HEK293T (cell line): ENCODE results near the gene SHISA7.
"Not testable (repeated sequence)": the region's sequence is repeated elsewhere in the genome, so short reads cannot be mapped to it uniquely, and the experiment has no call there.

ENCODE experiments used
- CTCF ChIA-PET: fragments of 350-600 bp; formaldehyde crosslinking; extraction: SDS; loops from one replicate; lab custom pipeline; 2021; ENCODE audit warnings: antibody characterized with exemption, inconsistent platforms; lab: Yijun Ruan, JAX
- POLR2A ChIA-PET: fragments of 350-600 bp; formaldehyde crosslinking; extraction: SDS; loops from one replicate; lab custom pipeline; 2020; ENCODE audit warnings: antibody characterized with exemption, inconsistent platforms; lab: Yijun Ruan, JAX
- DNase-seq: peaks from one replicate; pipeline ENCODE4 v3.0.0; 2012; ENCODE audit warnings: mixed read lengths; ENCODE audit errors: extremely low spot score
- ARNT ChIP-seq: fragments of 450-650 bp; IDR thresholded peaks from 2 replicates; pipeline ENCODE4 v1.6.1; 2017; ENCODE audit warnings: mild to moderate bottlenecking
- BHLHE40 ChIP-seq: fragments of 450-650 bp; IDR thresholded peaks from 2 replicates; pipeline ENCODE4 v1.6.1; 2016; ENCODE audit warnings: mild to moderate bottlenecking, moderate library complexity, borderline replicate concordance
- CTBP1 ChIP-seq: fragments of 450-650 bp; IDR thresholded peaks from 2 replicates; pipeline ENCODE4 v1.6.1; 2016; ENCODE audit warnings: borderline replicate concordance
- ELF4 ChIP-seq: fragments of 450-650 bp; IDR thresholded peaks from 2 replicates; pipeline ENCODE4 v1.6.1; 2017; ENCODE audit warnings: antibody characterized with exemption
- FOXA1 ChIP-seq: fragments of 450-650 bp; IDR thresholded peaks from 2 replicates; pipeline ENCODE4 v1.6.1; 2016; ENCODE audit warnings: mild to moderate bottlenecking
- FOXK2 ChIP-seq: fragments of 450-650 bp; IDR thresholded peaks from 2 replicates; pipeline ENCODE4 v1.6.1; 2016; ENCODE audit warnings: mild to moderate bottlenecking
- FOXM1 ChIP-seq: fragments of 450-650 bp; IDR thresholded peaks from 2 replicates; pipeline ENCODE4 v1.6.1; 2017; ENCODE audit warnings: mild to moderate bottlenecking, borderline replicate concordance
- HDGF ChIP-seq: fragments of 450-650 bp; IDR thresholded peaks from 2 replicates; pipeline ENCODE4 v1.6.1; 2017; ENCODE audit warnings: antibody characterized with exemption, borderline replicate concordance
- L3MBTL2 ChIP-seq: fragments of 450-650 bp; conservative IDR thresholded peaks from 2 replicates; pipeline ENCODE4 v1.6.1; 2016; ENCODE audit warnings: mild to moderate bottlenecking
- LEF1 ChIP-seq: fragments of 450-650 bp; IDR thresholded peaks from 2 replicates; pipeline ENCODE4 v1.6.1; 2017; ENCODE audit warnings: mild to moderate bottlenecking, borderline replicate concordance
- NFRKB ChIP-seq: fragments of 450-650 bp; IDR thresholded peaks from 2 replicates; pipeline ENCODE4 v1.6.1; 2016; ENCODE audit warnings: mild to moderate bottlenecking, moderate library complexity
- PKNOX1 ChIP-seq: fragments of 450-650 bp; IDR thresholded peaks from 2 replicates; pipeline ENCODE4 v1.6.1; 2016
- SP1 ChIP-seq: fragments of 450-650 bp; IDR thresholded peaks from 2 replicates; pipeline ENCODE4 v1.6.1; 2017
- TARDBP ChIP-seq: fragments of 450-650 bp; IDR thresholded peaks from 2 replicates; pipeline ENCODE4 v1.6.1; 2016
- ZNF384 ChIP-seq: fragments of 450-650 bp; IDR thresholded peaks from 2 replicates; pipeline ENCODE4 v1.6.1; 2016

SHISA7 gene

GRCh38 chr19:55419624-55420236, 23.4 kb downstream of the SHISA7 start:
- ChIA-PET CTCF (interaction anchor here (0.6 kb wide), 1 partner anchor 132 kb away, joined by 3 read pairs; no protein-coding TSS in a partner anchor), POLR2A (interaction anchor here (2.2 kb wide), 1 partner anchor 12 kb away, joined by 6 read pairs; the partner anchor contains the start of gene UBE2S)
- TF ChIP-seq HDGF (no peak), PKNOX1 (no peak)

DNA sequence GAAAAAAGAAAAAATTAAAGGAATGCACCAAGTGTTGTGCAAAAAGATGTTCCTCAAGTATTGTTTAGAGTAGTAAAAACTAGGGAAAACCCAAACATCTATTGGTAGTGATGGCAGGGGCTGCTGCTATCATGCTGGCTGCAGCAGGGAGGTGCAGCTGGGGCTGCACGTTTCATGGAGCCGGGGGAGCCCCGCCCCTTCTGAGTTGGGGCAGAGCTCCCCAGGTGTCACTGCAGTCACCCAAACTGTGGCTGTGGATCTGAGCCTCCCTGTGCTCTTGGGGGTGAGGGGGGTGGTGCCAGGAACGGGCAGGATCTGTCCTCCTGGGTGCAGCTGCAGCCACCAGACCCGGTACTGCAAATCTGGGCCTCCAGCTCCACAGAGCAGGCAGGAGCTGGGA, 24.0 kb downstream of the SHISA7 start:
- TF ChIP-seq ZNF384 (no peak), FOXM1 (no peak), PKNOX1 (no peak), ARNT (no peak), SP1 (no peak)
- CTCF ChIA-PET: interaction anchor here (0.7 kb wide), 1 partner anchor 122 kb away, joined by 3 read pairs; no protein-coding TSS in a partner anchor
- DNase-seq: no peak
- POLR2A ChIA-PET: interaction anchor here (2.2 kb wide), 1 partner anchor 12 kb away, joined by 6 read pairs; the partner anchor contains the start of gene UBE2S

More at GRCh38 chr19:55419624-55420236, 23.4 kb downstream of the SHISA7 start:
- no peak for DNase-seq

DNA sequence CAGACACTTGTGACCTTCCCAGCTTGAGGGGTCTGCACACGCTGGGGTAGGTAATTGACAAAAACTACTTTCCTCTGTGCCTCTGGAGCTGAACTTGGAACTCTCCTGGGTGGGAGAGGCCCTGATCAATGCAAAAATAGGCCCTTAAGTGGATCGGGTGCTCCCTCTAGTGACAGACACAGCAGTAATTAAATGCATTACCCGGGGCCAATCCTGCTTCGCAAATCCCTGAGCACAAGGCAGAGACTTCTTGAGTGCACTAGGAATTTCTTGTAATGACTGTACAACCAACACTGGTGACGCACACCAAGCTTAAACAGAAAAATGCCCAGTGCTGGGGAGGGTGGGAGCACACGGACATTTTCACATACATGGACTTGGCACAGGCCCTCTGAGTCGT, 24.9 kb downstream of the SHISA7 start:
- TF ChIP-seq FOXA1: no peak
- peak; percentile 91 for TF ChIP-seq L3MBTL2
- POLR2A ChIA-PET: interaction anchor here (0.7 to 1.0 kb wide), 2 partner anchors 138 to 159 kb away, joined by 3 read pairs; partner anchors contain the start of gene PPP6R1
- peak; percentile 74 for DNase-seq

DNA sequence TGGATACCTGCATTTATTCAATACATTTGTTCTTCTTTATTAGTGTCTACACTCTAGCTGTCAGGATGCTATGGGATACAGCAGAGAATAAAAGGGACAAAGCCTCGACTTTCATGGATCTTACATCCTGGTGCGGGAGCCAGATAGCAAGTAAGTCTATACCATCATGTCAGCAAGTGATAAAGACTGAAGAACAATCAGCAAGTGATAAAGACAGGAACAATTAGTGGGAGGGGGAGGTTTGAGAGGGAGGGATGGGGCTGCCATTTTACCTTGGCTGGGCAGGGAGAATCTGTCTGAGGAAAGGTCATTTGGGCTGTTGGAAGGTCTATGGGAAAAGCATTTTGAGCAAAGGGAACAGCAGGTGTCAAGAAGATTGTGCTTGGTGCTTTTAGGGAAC, 32.9 kb downstream of the SHISA7 start:
- no peak for DNase-seq
- ChIA-PET POLR2A (no interaction called here), CTCF (interaction anchor here (1.6 kb wide), 1 partner anchor 8 kb away, joined by 4 read pairs; no protein-coding TSS in a partner anchor)
- TF ChIP-seq TARDBP (no peak), CTBP1 (no peak), FOXA1 (no peak), ZNF384 (no peak), PKNOX1 (no peak), SP1 (no peak)

More for the DNA sequence above, 24.9 kb downstream of the SHISA7 start:
- CTCF ChIA-PET: interaction anchor here (0.6 to 1.6 kb wide), 4 partner anchors 9 to 236 kb away, joined by 3 to 5 read pairs (median 4); no protein-coding TSS in a partner anchor

GRCh38 chr19:55409179-55409578, 33.9 kb downstream of the SHISA7 start:
- ChIA-PET POLR2A (interaction anchor here (0.6 to 3.8 kb wide), 4 partner anchors 17 to 195 kb away, joined by 3 to 72 read pairs (median 4); partner anchors contain the start of genes ISOC2 and KMT5C), CTCF (interaction anchor here (1.6 kb wide), 1 partner anchor 9 kb away, joined by 4 read pairs; no protein-coding TSS in a partner anchor)
- not testable (repeated sequence) for DNase-seq

- ChIA-PET POLR2A (interaction anchor here (0.6 to 3.8 kb wide), 4 partner anchors 16 to 196 kb away, joined by 3 to 72 read pairs (median 4); partner anchors contain the start of genes ISOC2 and KMT5C), CTCF (interaction anchor here (1.6 kb wide), 1 partner anchor 10 kb away, joined by 4 read pairs; no protein-coding TSS in a partner anchor)
- TF ChIP-seq NFRKB: peak; percentile 58; the same call in 1 of the 2 replicates
- no peak for TF ChIP-seq FOXK2
- no peak for DNase-seq
Observed at GRCh38 chr19:55408533-55408872, 34.6 kb downstream of the SHISA7 start.

DNA sequence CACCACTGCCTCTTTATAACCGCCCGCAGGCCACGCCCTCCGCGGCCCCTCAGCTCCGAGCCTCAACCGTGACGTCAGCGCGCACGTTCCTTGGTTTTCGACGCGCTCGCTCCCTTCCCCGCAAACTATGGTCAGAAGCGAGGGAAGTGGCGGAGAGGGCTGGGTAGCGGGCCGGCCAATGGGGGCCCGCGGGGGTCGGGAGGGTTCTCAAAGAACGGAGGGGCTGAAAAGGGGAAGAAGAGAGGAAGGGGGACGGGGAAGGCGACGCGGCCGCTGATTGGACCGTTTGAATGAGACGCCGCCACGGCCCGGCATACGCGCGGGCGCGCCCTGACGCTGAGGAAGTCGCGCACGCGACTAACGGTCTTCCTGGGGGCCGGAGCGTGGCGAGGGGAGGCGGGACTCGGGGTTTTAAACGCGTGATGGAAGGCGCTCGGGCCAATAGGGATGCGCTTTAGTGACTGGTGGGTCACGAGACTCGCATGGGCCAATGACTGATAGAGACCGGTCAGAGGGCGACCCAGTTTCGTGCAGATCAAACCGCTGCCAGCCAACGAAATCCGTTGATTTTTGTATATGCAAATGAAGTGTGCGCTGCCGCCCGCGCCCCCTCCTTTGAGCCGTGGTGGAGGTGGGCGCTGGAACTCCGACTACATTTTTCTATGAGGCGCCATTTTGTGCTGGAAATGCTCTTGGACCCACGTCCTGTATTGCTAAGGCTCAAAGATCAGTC, 35.1 kb downstream of the SHISA7 start:
- DNase-seq: peak; percentile 97
- ChIA-PET CTCF (interaction anchor here (1.0 kb wide), 1 partner anchor 60 kb away, joined by 3 read pairs; no protein-coding TSS in a partner anchor), POLR2A (interaction anchor here (0.5 to 3.8 kb wide), 29 partner anchors 12 to 261 kb away, joined by 3 to 72 read pairs (median 4); partner anchors contain the start of genes HSPBP1, ISOC2, KMT5C and PPP6R1)
- TF ChIP-seq ZNF384 (no peak), NFRKB (no peak), L3MBTL2 (peak; percentile 99), HDGF (no peak), TARDBP (no peak), FOXA1 (no peak), FOXM1 (peak; percentile 99), PKNOX1 (peak; percentile 98), BHLHE40 (no peak), LEF1 (no peak), ELF4 (no peak), FOXK2 (no peak), CTBP1 (no peak), SP1 (no peak)
